Mesendoderm (in vitro differentiated cells): ENCODE results near the gene SLC11A2.

Experiments used
- DNase-seq: peaks from one replicate; pipeline ENCODE4 v3.0.0; 2013
- H2AK5ac ChIP-seq: 2 replicates; pipeline ENCODE4 v1.6.1; 2013; ENCODE audit warnings: low read length, inconsistent platforms
- H2BK120ac ChIP-seq: 2 replicates; pipeline ENCODE4 v1.6.1; 2013; ENCODE audit warnings: low read depth, mild to moderate bottlenecking, low read length, moderate library complexity, mixed read lengths
- H2BK15ac ChIP-seq: replicated peaks from 2 replicates; pipeline ENCODE4 v1.6.1; 2013; ENCODE audit warnings: low read depth, mild to moderate bottlenecking, moderate library complexity
- H2BK5ac ChIP-seq: 2 replicates; pipeline ENCODE4 v1.6.1; 2013; ENCODE audit warnings: low read length, inconsistent platforms
- H3K18ac ChIP-seq: 2 replicates; pipeline ENCODE4 v1.6.1; 2013; ENCODE audit warnings: mild to moderate bottlenecking, low read length, mixed read lengths
- H3K23ac ChIP-seq: one replicate; pipeline ENCODE4 v1.6.1; 2013; ENCODE audit warnings: low read length
- H3K27ac ChIP-seq: 2 replicates; pipeline ENCODE4 v1.5.1; 2013; ENCODE audit warnings: low read depth, mild to moderate bottlenecking, inconsistent platforms, low read length, moderate library complexity
- H3K27me3 ChIP-seq: 2 replicates; pipeline ENCODE4 v1.6.1; 2013; ENCODE audit warnings: low read length, control low read depth, mild to moderate bottlenecking, inconsistent platforms; ENCODE audit not compliant: insufficient read depth, poor library complexity
- H3K36me3 ChIP-seq: 2 replicates; pipeline ENCODE4 v1.6.1; 2013; ENCODE audit warnings: low read length, inconsistent platforms; ENCODE audit not compliant: control insufficient read depth, insufficient read depth
- H3K4ac ChIP-seq: one replicate; pipeline ENCODE4 v1.6.1; 2013; ENCODE audit warnings: low read depth, mild to moderate bottlenecking, low read length, moderate library complexity
- H3K4me1 ChIP-seq: 2 replicates; pipeline ENCODE4 v1.6.1; 2013; ENCODE audit warnings: low read depth, low read length, inconsistent platforms; ENCODE audit not compliant: control insufficient read depth
- H3K4me2 ChIP-seq: 2 replicates; pipeline ENCODE4 v1.6.1; 2013; ENCODE audit warnings: low read length
- H3K4me3 ChIP-seq: 2 replicates; pipeline ENCODE4 v1.5.1; 2013; ENCODE audit warnings: mild to moderate bottlenecking, low read length
- H3K56ac ChIP-seq: one replicate; pipeline ENCODE4 v1.6.1; 2013; ENCODE audit warnings: low read length
- H3K79me1 ChIP-seq: 2 replicates; pipeline ENCODE4 v1.6.1; 2013; ENCODE audit warnings: low read length, inconsistent platforms
- H3K79me2 ChIP-seq: 2 replicates; pipeline ENCODE4 v1.6.1; 2013; ENCODE audit warnings: mild to moderate bottlenecking, low read length; ENCODE audit not compliant: control insufficient read depth, insufficient read depth
- H3K9ac ChIP-seq: 2 replicates; pipeline ENCODE4 v1.6.1; 2013; ENCODE audit warnings: low read length, inconsistent platforms
- H4K5ac ChIP-seq: one replicate; pipeline ENCODE4 v1.6.1; 2013; ENCODE audit warnings: low read length
- H4K8ac ChIP-seq: one replicate; pipeline ENCODE4 v1.6.1; 2013; ENCODE audit warnings: low read depth, mild to moderate bottlenecking, control low read depth, low read length, moderate library complexity
- WGBS: extraction: QIAGEN DNeasy Blood & Tissue Kit; methylation state at CpG from one replicate; pipeline ENCODE4 v1.1.7; 2013; ENCODE audit warnings: low lambda C conversion rate, missing lambda C conversion rate; ENCODE audit not compliant: insufficient coverage; ENCODE audit errors: extremely low coverage; 5-methylcytosine and 5-hydroxymethylcytosine counted together

Gene SLC11A2

GRCh38 chr12:51051787-51052186 lies 25.6 kb upstream of the SLC11A2 start:
- Histone ChIP-seq H3K27me3 (no peaks in the 10 kb centered on the region), H2BK15ac (no peak overlapping the region), H3K9ac (no peak overlapping the region), H3K79me1 (peaks cover 4% of the 10 kb centered on the region), H2AK5ac (no peak overlapping the region), H3K4me3 (no peak overlapping the region), H4K5ac (no peak overlapping the region), H3K4me2 (no peak overlapping the region), H3K27ac (no peak overlapping the region), H3K56ac (no peak overlapping the region), H3K23ac (no peak overlapping the region), H3K79me2 (no peaks in the 10 kb centered on the region), H4K8ac (no peak overlapping the region), H2BK5ac (no peak overlapping the region), H3K4ac (no peak overlapping the region), H2BK120ac (no peak overlapping the region), H3K4me1 (peaks cover 5% of the 10 kb centered on the region), H3K36me3 (peaks cover 5% of the 10 kb centered on the region), H3K18ac (no peak overlapping the region)
- 100% methylated on average over 2 of the region's 4 CpGs for WGBS
- no peak for DNase-seq

GRCh38 chr12:51049525-51049924 lies 23.3 kb upstream of the SLC11A2 start:
- H4K8ac ChIP-seq: no peak overlapping the region
- no peak overlapping the region for H2BK5ac ChIP-seq
- no peak overlapping the region for H3K18ac ChIP-seq
- no peak overlapping the region for H3K4me3 ChIP-seq
- H4K5ac ChIP-seq: no peak overlapping the region
- no peaks in the 10 kb centered on the region for H3K27me3 ChIP-seq
- H3K79me2 ChIP-seq: no peaks in the 10 kb centered on the region
- H3K4me2 ChIP-seq: peak overlapping the region; percentile 10
- H3K23ac ChIP-seq: no peak overlapping the region
- H3K4me1 ChIP-seq: peaks cover 5% of the 10 kb centered on the region
- no peak overlapping the region for H3K4ac ChIP-seq
- H2BK120ac ChIP-seq: no peak overlapping the region
- H2BK15ac ChIP-seq: no peak overlapping the region
- no peak overlapping the region for H3K27ac ChIP-seq
- H3K36me3 ChIP-seq: no peaks in the 10 kb centered on the region
- H3K56ac ChIP-seq: no peak overlapping the region
- peak overlapping the region; percentile 22 for H3K9ac ChIP-seq
- no peak overlapping the region for H2AK5ac ChIP-seq
- no CpG with 5 or more reads among the region's 3 CpGs for WGBS
- no peak for DNase-seq
- H3K79me1 ChIP-seq: peaks cover 4% of the 10 kb centered on the region

DNA sequence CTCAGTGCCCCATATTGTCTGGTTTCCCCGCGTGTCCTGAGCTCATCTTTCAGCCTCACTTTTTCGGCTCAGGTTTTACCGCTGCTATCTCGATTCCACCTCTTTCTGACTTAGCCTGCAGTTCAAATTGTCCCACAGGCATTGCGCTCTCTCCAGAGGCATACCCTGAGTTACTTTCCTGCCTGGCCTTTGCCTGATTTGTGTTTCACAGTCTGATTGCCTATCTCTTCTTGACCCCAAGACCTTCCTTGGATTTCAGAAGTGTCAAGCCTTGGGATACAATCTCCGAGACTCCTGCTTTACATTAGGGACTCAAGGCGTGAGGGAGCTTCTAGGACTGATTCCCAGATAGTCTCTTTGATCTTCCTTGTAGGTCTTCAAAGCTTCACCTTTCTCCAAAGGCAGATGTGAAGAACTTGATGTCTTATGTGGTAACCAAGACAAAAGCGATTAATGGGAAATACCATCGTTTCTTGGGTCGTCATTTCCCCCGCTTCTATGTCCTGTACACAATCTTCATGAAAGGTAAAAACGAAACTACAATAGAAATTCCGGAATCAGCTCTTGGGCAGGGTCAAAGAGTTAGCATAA lies 22.6 kb upstream of the SLC11A2 start:
- Histone ChIP-seq H3K23ac (no peak overlapping the region), H2BK15ac (no peak overlapping the region), H4K8ac (peak overlapping the region; percentile 96), H3K4me3 (peak overlapping the region; percentile 89), H2BK5ac (no peak overlapping the region), H3K79me1 (peaks cover 4% of the 10 kb centered on the region), H3K4ac (peak overlapping the region; percentile 71), H3K56ac (peak overlapping the region; percentile 95), H3K9ac (peak overlapping the region; percentile 97), H2AK5ac (peak overlapping the region; percentile 98), H3K27me3 (no peaks in the 10 kb centered on the region), H4K5ac (peak overlapping the region; percentile 52), H3K79me2 (no peaks in the 10 kb centered on the region), H2BK120ac (no peak overlapping the region), H3K36me3 (no peaks in the 10 kb centered on the region), H3K4me2 (peak overlapping the region; percentile 98), H3K4me1 (peaks cover 5% of the 10 kb centered on the region), H3K27ac (no peak overlapping the region), H3K18ac (peak overlapping the region; percentile 52)
- WGBS: no CpG with 5 or more reads among the region's 14 CpGs
- peak; percentile 29 for DNase-seq

GRCh38 chr12:51047655-51048540 lies 21.7 kb upstream of the SLC11A2 start, which contains the start of gene LETMD1:
Gene LETMD1, plus strand, starts transcription at chr12:51048327. Its CDS starts 30 bp downstream, at chr12:51048357.
- Histone ChIP-seq H2BK15ac (no peak within 1 kb of the TSS), H4K5ac (peak within 1 kb of the TSS; percentile 52), H2BK5ac (peak within 1 kb of the TSS; percentile 81), H3K4me1 (peaks cover 5% of the 10 kb centered on the region), H2AK5ac (peak within 1 kb of the TSS; percentile 98), H3K27ac (peak within 1 kb of the TSS; percentile 86), H3K18ac (peak within 1 kb of the TSS; percentile 79), H3K23ac (no peak within 1 kb of the TSS), H3K79me2 (no peaks in the 10 kb centered on the region), H3K4ac (peak within 1 kb of the TSS; percentile 71), H3K56ac (peak within 1 kb of the TSS; percentile 97), H4K8ac (peak within 1 kb of the TSS; percentile 97), H3K4me3 (peak within 1 kb of the TSS; percentile 89), H3K4me2 (peak within 1 kb of the TSS; percentile 98), H3K79me1 (peaks cover 4% of the 10 kb centered on the region), H3K36me3 (no peaks in the 10 kb centered on the region), H2BK120ac (no peak within 1 kb of the TSS), H3K9ac (peak within 1 kb of the TSS; percentile 97), H3K27me3 (no peaks in the 10 kb centered on the region)
- peak; percentile 99 for DNase-seq
- WGBS: no CpG with 5 or more reads among the region's 51 CpGs

DNA sequence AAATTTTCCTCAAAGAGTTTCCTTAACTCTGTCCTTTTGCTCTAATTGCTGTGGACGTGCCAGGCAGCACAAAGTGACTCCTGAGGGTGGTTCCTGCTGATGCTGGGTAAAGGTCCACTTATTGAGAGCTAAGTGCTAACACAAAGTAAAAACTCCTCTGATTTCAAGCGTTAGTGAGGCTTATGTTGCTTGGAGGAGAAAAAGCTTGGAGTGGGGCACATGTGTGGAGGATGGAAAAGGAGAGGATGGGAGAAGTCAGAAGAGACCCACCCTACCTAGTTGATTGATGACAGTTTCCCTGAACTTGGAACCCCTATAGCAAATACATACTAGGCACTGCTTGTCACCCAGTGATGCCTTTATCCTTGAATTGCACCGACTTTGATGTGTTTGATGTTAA lies 10.1 kb upstream of the SLC11A2 start:
- Histone ChIP-seq H3K23ac (no peak overlapping the region), H3K79me2 (no peaks in the 10 kb centered on the region), H2BK120ac (no peak overlapping the region), H3K36me3 (no peaks in the 10 kb centered on the region), H2BK15ac (no peak overlapping the region), H3K27ac (no peak overlapping the region), H3K4me3 (no peak overlapping the region), H2BK5ac (no peak overlapping the region), H3K4me1 (no peaks in the 10 kb centered on the region), H3K79me1 (no peaks in the 10 kb centered on the region), H3K4me2 (no peak overlapping the region), H3K56ac (no peak overlapping the region), H2AK5ac (no peak overlapping the region), H3K18ac (no peak overlapping the region), H3K27me3 (no peaks in the 10 kb centered on the region), H3K4ac (no peak overlapping the region), H4K5ac (no peak overlapping the region), H4K8ac (no peak overlapping the region), H3K9ac (no peak overlapping the region)
- DNase-seq: no peak
- no CpG with 5 or more reads among the region's 3 CpGs for WGBS
